ENCODE measurements around the gene KCNAB1. TPM values are rescaled to one million over a fixed set of nuclear protein-coding genes. Genes with fewer than 3 reads are reported as not detected.

KCNAB1 gene
- total RNA-seq, 1 donor from 2014 or later, result 3.9 TPM

- H3K4me3 ChIP-seq, result no peak overlapping the region
- peaks cover 6% of the 10 kb centered on the region for H3K4me1 ChIP-seq
- no peak for DNase-seq (ENCODE audit: extremely low spot score in 2 of 2)
- no peaks in the 10 kb centered on the region for H3K9me3 ChIP-seq
- H3K27ac ChIP-seq, result no peak overlapping the region
- no peaks in the 10 kb centered on the region for H3K36me3 ChIP-seq
- H3K27me3 ChIP-seq, result no peaks in the 10 kb centered on the region
- no peak for TF ChIP-seq POLR2A (IDR thresholded peaks at IDR 0.05)
- no peak for TF ChIP-seq POLR2AphosphoS5 (IDR thresholded peaks at IDR 0.05; ENCODE audit: insufficient read depth in 1 of 2, low read depth in 1 of 2)
- no peak for TF ChIP-seq CTCF (IDR thresholded peaks at IDR 0.05)
- intact Hi-C loops (cut with DNase I), result loop anchor here (10.0 kb wide), 1 partner anchor 356 kb away; no protein-coding TSS in a partner anchor
These were observed 38.4 kb downstream of the KCNAB1 start for GRCh38 chr3:156158656-156159295.

GRCh38 chr3:156160647-156161046 is 40.3 kb downstream of the KCNAB1 start:
- H3K27ac ChIP-seq, result no peak overlapping the region
- TF ChIP-seq POLR2A (IDR thresholded peaks at IDR 0.05) (no peak), CTCF (IDR thresholded peaks at IDR 0.05) (no peak), POLR2AphosphoS5 (IDR thresholded peaks at IDR 0.05; ENCODE audit: insufficient read depth in 1 of 2, low read depth in 1 of 2) (no peak)
- intact Hi-C loops (cut with DNase I), result no loop called here
- H3K36me3 ChIP-seq, result no peaks in the 10 kb centered on the region
- DNase-seq (ENCODE audit: extremely low spot score in 2 of 2), result no peak
- H3K9me3 ChIP-seq, result no peaks in the 10 kb centered on the region
- peaks cover 6% of the 10 kb centered on the region for H3K4me1 ChIP-seq
- H3K27me3 ChIP-seq, result no peaks in the 10 kb centered on the region
- no peak overlapping the region for H3K4me3 ChIP-seq

- H3K4me3 ChIP-seq, result no peak overlapping the region
- no peaks in the 10 kb centered on the region for H3K27me3 ChIP-seq
- H3K4me1 ChIP-seq, result peaks cover 6% of the 10 kb centered on the region
- H3K9me3 ChIP-seq, result no peaks in the 10 kb centered on the region
- intact Hi-C loops (cut with DNase I), result no loop called here
- no peak overlapping the region for H3K27ac ChIP-seq
- no peak for TF ChIP-seq CTCF (IDR thresholded peaks at IDR 0.05)
- no peak for TF ChIP-seq POLR2AphosphoS5 (IDR thresholded peaks at IDR 0.05; ENCODE audit: insufficient read depth in 1 of 2, low read depth in 1 of 2)
- no peak for TF ChIP-seq POLR2A (IDR thresholded peaks at IDR 0.05)
- DNase-seq (ENCODE audit: extremely low spot score in 2 of 2), result no peak
- no peaks in the 10 kb centered on the region for H3K36me3 ChIP-seq
These were observed 40.8 kb downstream of the KCNAB1 start for GRCh38 chr3:156161172-156161571.

GRCh38 chr3:156163848-156164247 is 43.5 kb downstream of the KCNAB1 start:
- no peak overlapping the region for H3K4me3 ChIP-seq
- no peaks in the 10 kb centered on the region for H3K9me3 ChIP-seq
- peaks cover 6% of the 10 kb centered on the region for H3K4me1 ChIP-seq
- H3K36me3 ChIP-seq, result no peaks in the 10 kb centered on the region
- H3K27ac ChIP-seq, result no peak overlapping the region
- DNase-seq (ENCODE audit: extremely low spot score in 2 of 2), result no peak
- no peaks in the 10 kb centered on the region for H3K27me3 ChIP-seq
- intact Hi-C loops (cut with DNase I), result no loop called here
- TF ChIP-seq POLR2A (IDR thresholded peaks at IDR 0.05), result no peak
- TF ChIP-seq POLR2AphosphoS5 (IDR thresholded peaks at IDR 0.05; ENCODE audit: insufficient read depth in 1 of 2, low read depth in 1 of 2), result no peak
- TF ChIP-seq CTCF (IDR thresholded peaks at IDR 0.05), result no peak

GRCh38 chr3:156166808-156167207 is 46.4 kb downstream of the KCNAB1 start:
- no peak for DNase-seq (ENCODE audit: extremely low spot score in 2 of 2)
- intact Hi-C loops (cut with DNase I), result no loop called here
- Histone ChIP-seq H3K27ac (no peak overlapping the region), H3K4me3 (no peak overlapping the region), H3K36me3 (no peaks in the 10 kb centered on the region), H3K27me3 (no peaks in the 10 kb centered on the region), H3K9me3 (no peaks in the 10 kb centered on the region), H3K4me1 (no peaks in the 10 kb centered on the region)
- TF ChIP-seq POLR2A (IDR thresholded peaks at IDR 0.05), result no peak
